DMS79 treated with DMSO at 0.1 percent for 48 hours (cell line): ENCODE results near the gene CRADD.

Experiments
- DNase-seq: peaks from one replicate; lab custom pipeline; 2025; lab: John Stamatoyannopoulos, UW

Gene CRADD

DNA sequence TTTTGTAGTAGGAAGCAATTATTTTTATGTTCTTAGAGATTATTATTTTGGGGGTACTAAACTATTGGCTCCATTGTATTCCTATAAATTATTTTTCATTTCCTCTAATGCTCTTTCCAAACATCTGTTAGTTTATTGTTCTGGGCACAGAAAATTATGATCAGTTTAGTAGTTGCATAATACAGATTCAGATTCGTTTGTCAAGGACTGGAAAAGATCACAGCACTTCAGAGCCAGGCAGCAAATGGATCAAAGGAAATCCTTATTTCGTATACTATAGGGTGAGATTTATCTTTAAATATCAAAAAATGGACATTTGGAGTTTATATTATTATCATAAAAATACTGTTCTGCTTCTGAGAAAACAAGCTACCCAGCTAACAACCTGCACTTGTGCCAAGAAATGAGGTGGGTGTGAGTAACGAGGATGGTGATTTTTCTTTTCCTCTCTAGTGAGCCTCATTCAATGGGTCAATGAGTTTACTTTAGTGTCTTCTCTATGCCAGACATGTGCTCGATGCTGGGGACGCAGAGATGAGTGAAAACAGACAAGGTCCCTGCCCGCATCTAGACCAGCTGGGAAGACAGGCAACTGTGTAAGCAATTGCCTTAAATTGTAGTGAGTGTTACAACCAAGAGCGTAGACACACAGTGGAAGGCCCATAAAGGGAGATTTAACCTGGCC is 262.6 kb downstream of the CRADD start:
- DNase-seq: no peak

GRCh38 chr12:93943780-93944179 is 266.6 kb downstream of the CRADD start:
- DNase-seq: no peak

GRCh38 chr12:93944201-93944600 is 267.0 kb downstream of the CRADD start:
- DNase-seq: no peak
